Measurements from ENCODE around the gene GAP43.

GAP43 gene

DNA sequence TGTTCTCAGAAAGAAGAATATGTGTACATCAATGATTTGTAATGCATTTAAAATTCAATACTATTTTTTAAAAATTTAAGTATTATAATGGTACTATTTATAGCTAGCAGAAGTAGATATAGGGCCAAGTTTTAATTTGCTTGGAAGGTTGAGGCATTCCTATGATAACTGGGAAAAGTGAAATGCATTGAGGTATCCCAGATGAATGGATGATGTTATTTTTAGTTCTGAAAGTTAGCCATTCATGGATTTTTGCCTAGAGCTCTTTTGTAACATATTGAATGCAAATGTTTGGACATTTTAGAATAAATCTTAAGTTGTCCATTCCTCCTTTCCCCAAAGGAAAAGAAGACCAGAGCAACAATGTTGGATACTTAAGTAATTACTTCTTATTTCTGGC is 47.6 kb downstream of the GAP43 start:
- TF ChIP-seq EZH2phosphoT487 (IDR thresholded peaks at IDR 0.05; ENCODE audit: borderline replicate concordance): no peak
- TF ChIP-seq, protein P1, sequence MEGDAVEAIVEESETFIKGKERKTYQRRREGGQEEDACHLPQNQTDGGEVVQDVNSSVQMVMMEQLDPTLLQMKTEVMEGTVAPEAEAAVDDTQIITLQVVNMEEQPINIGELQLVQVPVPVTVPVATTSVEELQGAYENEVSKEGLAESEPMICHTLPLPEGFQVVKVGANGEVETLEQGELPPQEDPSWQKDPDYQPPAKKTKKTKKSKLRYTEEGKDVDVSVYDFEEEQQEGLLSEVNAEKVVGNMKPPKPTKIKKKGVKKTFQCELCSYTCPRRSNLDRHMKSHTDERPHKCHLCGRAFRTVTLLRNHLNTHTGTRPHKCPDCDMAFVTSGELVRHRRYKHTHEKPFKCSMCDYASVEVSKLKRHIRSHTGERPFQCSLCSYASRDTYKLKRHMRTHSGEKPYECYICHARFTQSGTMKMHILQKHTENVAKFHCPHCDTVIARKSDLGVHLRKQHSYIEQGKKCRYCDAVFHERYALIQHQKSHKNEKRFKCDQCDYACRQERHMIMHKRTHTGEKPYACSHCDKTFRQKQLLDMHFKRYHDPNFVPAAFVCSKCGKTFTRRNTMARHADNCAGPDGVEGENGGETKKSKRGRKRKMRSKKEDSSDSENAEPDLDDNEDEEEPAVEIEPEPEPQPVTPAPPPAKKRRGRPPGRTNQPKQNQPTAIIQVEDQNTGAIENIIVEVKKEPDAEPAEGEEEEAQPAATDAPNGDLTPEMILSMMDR (conservative IDR thresholded peaks at IDR 0.05; ENCODE audit: low read length): no peak
- H4K20me1 ChIP-seq (ENCODE audit: insufficient read depth, low read length, poor library complexity, severe bottlenecking): no peaks in the 10 kb centered on the region
- no peaks in the 10 kb centered on the region for H3K4me1 ChIP-seq (ENCODE audit: insufficient read depth, low read length, poor library complexity, severe bottlenecking)
- no peaks in the 10 kb centered on the region for H3K9me3 ChIP-seq (ENCODE audit: insufficient read depth, low read depth, low read length)
- H3K4me3 ChIP-seq (ENCODE audit: low read length, poor library complexity, severe bottlenecking): no peak overlapping the region
- H3K9ac ChIP-seq (ENCODE audit: low read depth, low read length, poor library complexity, severe bottlenecking): no peak overlapping the region
- no peaks in the 10 kb centered on the region for H3K9me2 ChIP-seq (replicated peaks; ENCODE audit: low read depth, low read length)
- no peak overlapping the region for H2AFZ ChIP-seq (ENCODE audit: low read length)
- H3K27me3 ChIP-seq (ENCODE audit: insufficient read depth, low read length, poor library complexity, severe bottlenecking): no peaks in the 10 kb centered on the region
- H3K79me2 ChIP-seq (ENCODE audit: insufficient read depth, low read length): no peaks in the 10 kb centered on the region
- no peaks in the 10 kb centered on the region for H3K36me3 ChIP-seq (ENCODE audit: insufficient read depth, low read length)
- no peak overlapping the region for H3K4me2 ChIP-seq (ENCODE audit: low read depth, low read length, poor library complexity, severe bottlenecking)
- H3F3A ChIP-seq (ENCODE audit: low read depth): no peaks in the 10 kb centered on the region

DNA sequence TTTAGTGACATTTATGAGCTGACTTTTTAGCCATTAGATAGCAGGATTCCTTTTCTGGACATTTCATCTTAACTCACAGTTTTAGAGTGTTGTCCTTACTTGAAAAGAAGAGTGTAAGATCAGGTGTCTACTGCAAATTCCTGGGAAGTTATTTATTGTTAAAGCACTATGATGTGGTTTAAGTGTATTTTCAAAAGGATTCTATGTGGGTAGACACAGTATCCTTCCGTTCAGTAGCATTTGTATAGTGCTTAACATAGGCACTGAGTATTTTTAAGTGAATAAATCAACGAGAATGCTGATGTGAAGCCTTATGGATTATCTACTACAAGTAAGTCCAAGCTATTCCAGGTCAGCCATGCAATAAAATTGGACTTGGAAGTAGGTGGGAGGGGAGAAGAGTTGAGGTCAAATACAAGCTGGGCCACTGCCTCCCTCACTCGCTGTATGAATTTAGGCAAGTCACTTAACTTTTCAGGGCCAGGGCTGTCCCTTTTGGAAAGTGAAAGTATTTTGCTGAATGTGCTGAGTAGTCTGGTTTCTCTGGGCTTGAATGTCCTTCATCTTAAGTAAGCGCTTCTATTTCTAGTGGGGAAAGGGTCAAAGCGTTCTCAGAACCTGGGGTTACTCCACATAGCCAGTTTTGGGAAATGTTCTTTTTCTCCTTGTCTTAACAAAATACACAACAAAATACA is 48.6 kb downstream of the GAP43 start:
- peak overlapping the region; percentile 7 for H3K4me3 ChIP-seq (ENCODE audit: low read length, poor library complexity, severe bottlenecking)
- no peaks in the 10 kb centered on the region for H4K20me1 ChIP-seq (ENCODE audit: insufficient read depth, low read length, poor library complexity, severe bottlenecking)
- H3K79me2 ChIP-seq (ENCODE audit: insufficient read depth, low read length): no peaks in the 10 kb centered on the region
- H3K4me1 ChIP-seq (ENCODE audit: insufficient read depth, low read length, poor library complexity, severe bottlenecking): no peaks in the 10 kb centered on the region
- no peaks in the 10 kb centered on the region for H3K9me2 ChIP-seq (replicated peaks; ENCODE audit: low read depth, low read length)
- H3K27me3 ChIP-seq (ENCODE audit: insufficient read depth, low read length, poor library complexity, severe bottlenecking): no peaks in the 10 kb centered on the region
- H3K9ac ChIP-seq (ENCODE audit: low read depth, low read length, poor library complexity, severe bottlenecking): no peak overlapping the region
- H3K9me3 ChIP-seq (ENCODE audit: insufficient read depth, low read depth, low read length): no peaks in the 10 kb centered on the region
- peak overlapping the region; percentile 50 for H2AFZ ChIP-seq (ENCODE audit: low read length)
- H3F3A ChIP-seq (ENCODE audit: low read depth): no peaks in the 10 kb centered on the region
- TF ChIP-seq, protein P1 (conservative IDR thresholded peaks at IDR 0.05; ENCODE audit: low read length): no peak
- no peak for TF ChIP-seq EZH2phosphoT487 (IDR thresholded peaks at IDR 0.05; ENCODE audit: borderline replicate concordance)
- peak overlapping the region; percentile 21 for H3K4me2 ChIP-seq (ENCODE audit: low read depth, low read length, poor library complexity, severe bottlenecking)
- no peaks in the 10 kb centered on the region for H3K36me3 ChIP-seq (ENCODE audit: insufficient read depth, low read length)

DNA sequence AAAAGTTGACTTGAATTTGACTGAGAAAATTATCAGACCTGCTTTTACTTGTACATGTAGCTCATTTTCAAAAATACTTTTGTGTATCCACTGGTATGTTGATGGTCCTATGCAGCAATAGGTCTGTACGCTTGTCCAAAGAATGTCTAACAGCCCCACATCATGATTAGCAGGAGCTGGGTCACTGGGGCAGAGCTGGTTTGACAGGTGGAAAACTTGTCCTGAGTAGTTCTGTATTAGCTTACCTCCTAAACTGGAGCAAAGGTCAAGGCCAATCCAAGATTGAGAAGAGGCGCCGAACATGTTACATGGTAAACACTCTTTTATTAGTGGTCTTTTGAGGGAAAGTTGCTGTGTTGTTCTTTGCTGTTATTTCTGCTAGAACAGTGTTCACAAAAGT is 50.6 kb downstream of the GAP43 start:
- Histone ChIP-seq H3K27me3 (ENCODE audit: insufficient read depth, low read length, poor library complexity, severe bottlenecking) (no peaks in the 10 kb centered on the region), H3K9me2 (replicated peaks; ENCODE audit: low read depth, low read length) (no peaks in the 10 kb centered on the region), H3K79me2 (ENCODE audit: insufficient read depth, low read length) (no peaks in the 10 kb centered on the region), H2AFZ (ENCODE audit: low read length) (no peak overlapping the region), H3K4me1 (ENCODE audit: insufficient read depth, low read length, poor library complexity, severe bottlenecking) (no peaks in the 10 kb centered on the region), H3K9ac (ENCODE audit: low read depth, low read length, poor library complexity, severe bottlenecking) (no peak overlapping the region), H3K36me3 (ENCODE audit: insufficient read depth, low read length) (no peaks in the 10 kb centered on the region), H3K4me3 (ENCODE audit: low read length, poor library complexity, severe bottlenecking) (no peak overlapping the region), H3K4me2 (ENCODE audit: low read depth, low read length, poor library complexity, severe bottlenecking) (no peak overlapping the region), H3K9me3 (ENCODE audit: insufficient read depth, low read depth, low read length) (no peaks in the 10 kb centered on the region), H4K20me1 (ENCODE audit: insufficient read depth, low read length, poor library complexity, severe bottlenecking) (no peaks in the 10 kb centered on the region), H3F3A (ENCODE audit: low read depth) (no peaks in the 10 kb centered on the region)
- TF ChIP-seq, protein P1 (conservative IDR thresholded peaks at IDR 0.05; ENCODE audit: low read length): no peak
- TF ChIP-seq EZH2phosphoT487 (IDR thresholded peaks at IDR 0.05; ENCODE audit: borderline replicate concordance): no peak

All from Loucy (cell line).